Epithelial cell of proximal tubule (primary cell): ENCODE results near the gene ZNF467. TPM values are rescaled to one million over a fixed set of nuclear protein-coding genes. Genes with fewer than 3 reads are reported as not detected.

Experiments
- DNase-seq: peaks from one replicate; pipeline ENCODE4 v3.0.0-alpha.2; 2011; ENCODE audit warnings: low read depth
- H3K4me3 ChIP-seq: 2 replicates; pipeline ENCODE4 v1.5.1; 2011; ENCODE audit warnings: low read depth, mild to moderate bottlenecking, low read length
- total RNA-seq: library from RNA; depleted of rRNA; stranded (reverse); fragments of >200 nt; gene quantifications from 2 replicates; pipeline ENCODE4 v1.2.3, GENCODE V29; 2015
- TF ChIP-seq, protein P1 (sequence below): conservative IDR thresholded peaks from 2 replicates; pipeline ENCODE4 v1.5.1; 2012; ENCODE audit warnings: low read depth, mild to moderate bottlenecking, low read length

The ZNF467 gene, protein sequence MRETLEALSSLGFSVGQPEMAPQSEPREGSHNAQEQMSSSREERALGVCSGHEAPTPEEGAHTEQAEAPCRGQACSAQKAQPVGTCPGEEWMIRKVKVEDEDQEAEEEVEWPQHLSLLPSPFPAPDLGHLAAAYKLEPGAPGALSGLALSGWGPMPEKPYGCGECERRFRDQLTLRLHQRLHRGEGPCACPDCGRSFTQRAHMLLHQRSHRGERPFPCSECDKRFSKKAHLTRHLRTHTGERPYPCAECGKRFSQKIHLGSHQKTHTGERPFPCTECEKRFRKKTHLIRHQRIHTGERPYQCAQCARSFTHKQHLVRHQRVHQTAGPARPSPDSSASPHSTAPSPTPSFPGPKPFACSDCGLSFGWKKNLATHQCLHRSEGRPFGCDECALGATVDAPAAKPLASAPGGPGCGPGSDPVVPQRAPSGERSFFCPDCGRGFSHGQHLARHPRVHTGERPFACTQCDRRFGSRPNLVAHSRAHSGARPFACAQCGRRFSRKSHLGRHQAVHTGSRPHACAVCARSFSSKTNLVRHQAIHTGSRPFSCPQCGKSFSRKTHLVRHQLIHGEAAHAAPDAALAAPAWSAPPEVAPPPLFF
- total RNA-seq = 0.07 and 0.12 TPM in 2 replicates

DNA sequence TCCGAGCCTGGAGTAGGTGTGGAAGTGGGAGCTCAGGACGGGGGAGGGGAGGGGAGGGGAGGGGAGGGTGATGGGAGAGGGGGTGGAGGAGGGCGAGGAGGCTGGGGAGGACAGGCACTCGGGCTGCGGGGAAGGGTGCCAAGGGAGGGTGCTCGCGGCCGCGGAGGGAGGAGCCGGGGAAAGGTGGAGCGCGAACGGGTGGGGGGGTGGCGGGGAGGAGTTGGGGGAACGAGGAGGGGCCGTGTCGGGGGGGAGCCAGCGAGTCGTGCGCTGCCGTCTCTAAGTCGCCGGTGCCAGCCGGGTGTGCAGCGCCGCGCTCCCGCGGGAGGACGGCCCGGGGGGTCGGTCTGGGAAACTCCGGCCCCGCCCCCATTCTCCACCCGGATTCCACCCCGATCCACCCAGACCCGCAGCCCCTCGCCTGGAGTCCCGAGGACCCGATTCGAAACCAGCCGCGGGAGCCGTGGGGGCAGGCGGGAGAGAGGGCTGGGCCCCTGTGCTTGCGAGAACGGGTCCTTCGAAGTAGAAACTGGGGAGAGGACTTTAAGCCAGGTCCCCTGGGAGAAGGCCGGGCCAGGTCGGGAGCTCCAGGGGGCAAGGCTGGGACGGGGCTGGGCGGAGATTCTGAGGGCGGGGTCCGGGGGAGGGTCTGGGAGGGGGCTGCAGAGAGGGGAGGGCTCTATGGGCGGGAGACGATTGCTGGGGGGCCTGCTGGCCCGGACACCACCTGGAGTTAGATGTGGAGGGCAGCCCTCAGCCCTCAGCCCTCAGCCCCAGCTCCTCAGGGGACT lies at the start of gene ZNF467:
Gene ZNF467 (minus strand): TSS at position 143 of the 791 bp plus-strand sequence. CDS start 2,556 bp downstream, outside the sequence.
- H3K4me3 ChIP-seq = peak within 1 kb of the TSS; percentile 75
- TF ChIP-seq, protein P1, sequence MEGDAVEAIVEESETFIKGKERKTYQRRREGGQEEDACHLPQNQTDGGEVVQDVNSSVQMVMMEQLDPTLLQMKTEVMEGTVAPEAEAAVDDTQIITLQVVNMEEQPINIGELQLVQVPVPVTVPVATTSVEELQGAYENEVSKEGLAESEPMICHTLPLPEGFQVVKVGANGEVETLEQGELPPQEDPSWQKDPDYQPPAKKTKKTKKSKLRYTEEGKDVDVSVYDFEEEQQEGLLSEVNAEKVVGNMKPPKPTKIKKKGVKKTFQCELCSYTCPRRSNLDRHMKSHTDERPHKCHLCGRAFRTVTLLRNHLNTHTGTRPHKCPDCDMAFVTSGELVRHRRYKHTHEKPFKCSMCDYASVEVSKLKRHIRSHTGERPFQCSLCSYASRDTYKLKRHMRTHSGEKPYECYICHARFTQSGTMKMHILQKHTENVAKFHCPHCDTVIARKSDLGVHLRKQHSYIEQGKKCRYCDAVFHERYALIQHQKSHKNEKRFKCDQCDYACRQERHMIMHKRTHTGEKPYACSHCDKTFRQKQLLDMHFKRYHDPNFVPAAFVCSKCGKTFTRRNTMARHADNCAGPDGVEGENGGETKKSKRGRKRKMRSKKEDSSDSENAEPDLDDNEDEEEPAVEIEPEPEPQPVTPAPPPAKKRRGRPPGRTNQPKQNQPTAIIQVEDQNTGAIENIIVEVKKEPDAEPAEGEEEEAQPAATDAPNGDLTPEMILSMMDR = no peak
- DNase-seq = no peak

DNA sequence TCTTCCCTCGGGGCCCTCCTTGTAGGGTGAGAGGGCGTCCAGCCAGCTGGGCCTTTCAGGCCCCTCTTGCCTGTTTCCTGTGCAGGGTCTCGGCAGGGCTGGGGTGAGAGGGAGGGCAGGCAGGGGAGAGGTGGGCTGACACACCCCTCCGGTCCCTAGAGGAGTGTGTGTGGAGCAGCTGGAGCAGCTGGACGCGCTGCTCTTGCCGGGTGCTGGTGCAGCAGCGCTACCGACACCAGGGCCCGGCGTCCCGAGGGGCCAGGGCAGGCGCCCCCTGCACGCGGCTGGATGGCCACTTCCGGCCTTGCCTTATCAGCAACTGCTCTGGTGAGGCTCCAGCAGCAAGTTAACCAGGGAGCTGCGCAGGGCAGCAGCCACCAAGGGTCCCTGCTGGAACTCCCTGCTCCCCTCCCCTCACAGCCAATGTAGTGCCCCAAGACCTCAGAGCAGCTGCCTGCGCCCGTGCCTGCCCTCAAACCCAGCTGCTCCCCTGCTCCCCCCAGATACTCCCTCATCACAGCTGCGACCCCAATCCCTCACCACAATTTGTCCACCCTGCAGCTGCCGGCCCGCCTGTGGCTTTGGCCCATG lies 49.1 kb upstream of the ZNF467 start:
- no peak overlapping the region for H3K4me3 ChIP-seq
- TF ChIP-seq, protein P1 = no peak
- DNase-seq = no peak

DNA sequence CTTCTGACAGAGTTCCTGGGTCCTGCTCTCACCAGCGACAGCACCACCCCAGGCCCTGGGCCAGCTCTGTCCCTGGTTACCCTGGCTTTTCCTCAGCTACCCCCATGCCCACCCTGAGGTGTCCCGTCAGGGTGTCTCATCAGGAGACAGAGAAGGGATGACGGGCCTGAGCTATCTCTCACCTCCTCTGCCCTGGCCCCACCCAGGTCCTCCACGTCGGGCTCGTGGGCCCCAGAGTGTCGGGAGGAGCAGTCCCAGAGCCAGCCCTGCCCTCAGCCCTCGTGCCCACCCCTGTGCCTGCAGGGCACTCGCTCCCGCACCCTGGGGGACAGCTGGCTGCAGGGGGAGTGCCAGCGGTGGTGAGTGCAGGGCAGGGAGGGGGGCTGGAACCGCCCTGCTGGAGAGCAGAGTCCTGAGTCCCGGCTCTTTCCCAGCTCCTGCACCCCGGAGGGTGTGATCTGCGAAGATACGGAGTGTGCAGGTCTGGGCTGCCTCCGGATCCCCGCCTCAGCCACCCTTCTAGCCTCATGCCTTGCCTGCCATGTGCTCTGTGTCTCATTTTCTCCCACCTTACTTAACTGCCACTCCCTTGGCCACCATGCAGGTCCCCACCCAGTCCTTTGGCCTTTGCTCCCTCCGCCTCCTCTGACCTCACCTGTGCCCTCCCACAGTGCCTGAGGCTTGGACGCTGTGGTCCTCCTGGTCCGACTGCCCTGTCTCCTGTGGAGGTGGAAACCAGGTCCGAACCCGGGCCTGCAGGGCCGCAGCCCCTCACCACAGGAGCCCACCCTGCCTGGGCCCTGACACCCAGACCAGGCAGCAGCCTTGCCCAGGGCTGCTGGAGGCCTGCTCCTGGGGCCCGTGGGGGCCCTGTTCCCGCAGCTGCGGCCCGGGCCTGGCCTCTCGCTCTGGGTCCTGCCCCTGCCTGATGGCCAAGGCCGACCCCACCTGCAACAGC lies 48.1 kb upstream of the ZNF467 start:
- DNase-seq = no peak
- no peak overlapping the region for H3K4me3 ChIP-seq
- TF ChIP-seq, protein P1 = no peak

DNA sequence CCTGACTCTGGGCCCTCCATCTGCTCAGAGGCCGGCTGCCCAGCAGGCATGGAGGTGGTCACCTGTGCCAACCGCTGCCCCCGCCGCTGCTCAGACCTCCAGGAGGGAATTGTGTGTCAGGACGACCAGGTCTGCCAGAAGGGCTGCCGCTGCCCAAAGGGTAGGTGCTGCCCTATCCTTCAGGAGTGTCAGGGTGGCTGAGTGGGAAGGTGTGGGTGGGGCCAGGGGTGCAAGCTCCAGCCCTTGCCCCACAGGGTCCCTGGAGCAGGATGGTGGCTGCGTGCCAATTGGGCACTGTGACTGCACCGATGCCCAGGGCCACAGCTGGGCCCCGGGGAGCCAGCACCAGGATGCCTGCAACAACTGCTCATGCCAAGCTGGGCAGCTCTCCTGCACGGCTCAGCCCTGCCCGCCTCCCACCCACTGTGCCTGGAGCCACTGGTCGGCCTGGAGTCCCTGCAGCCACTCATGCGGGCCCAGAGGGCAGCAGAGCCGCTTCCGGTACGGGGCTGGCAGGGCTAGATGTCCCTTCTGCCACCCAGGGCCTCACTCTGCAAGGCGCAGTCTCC lies 47.3 kb upstream of the ZNF467 start:
- TF ChIP-seq, protein P1 = no peak
- no peak for DNase-seq
- H3K4me3 ChIP-seq = no peak overlapping the region

DNA sequence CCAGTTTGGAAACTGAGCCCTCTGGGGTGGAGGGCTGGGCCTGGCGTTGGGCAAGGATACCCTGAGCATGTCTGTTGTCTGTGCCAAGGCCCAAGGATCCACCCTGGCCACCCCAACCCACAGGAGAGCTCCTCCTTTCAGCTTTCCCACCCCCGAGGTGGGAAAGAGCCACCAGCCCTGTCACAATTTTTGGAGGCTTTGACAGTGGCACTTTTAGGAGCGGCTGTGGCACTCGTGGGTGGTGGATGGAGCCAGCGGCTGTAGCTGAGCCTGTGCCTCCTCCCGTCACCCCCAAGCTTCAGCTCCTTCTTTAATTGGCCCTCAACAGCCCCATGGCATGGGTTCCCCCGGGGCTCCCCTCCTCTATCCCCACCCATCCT lies 46.6 kb upstream of the ZNF467 start:
- TF ChIP-seq, protein P1 = no peak
- DNase-seq = no peak
- no peak overlapping the region for H3K4me3 ChIP-seq
